Measurements from ENCODE around the gene ELP4. TPM values are rescaled to one million over a fixed set of nuclear protein-coding genes. Genes with fewer than 3 reads are reported as not detected.

ELP4 gene
- total RNA-seq, 1 experiment from 2014 or later: 15.2 TPM

DNA sequence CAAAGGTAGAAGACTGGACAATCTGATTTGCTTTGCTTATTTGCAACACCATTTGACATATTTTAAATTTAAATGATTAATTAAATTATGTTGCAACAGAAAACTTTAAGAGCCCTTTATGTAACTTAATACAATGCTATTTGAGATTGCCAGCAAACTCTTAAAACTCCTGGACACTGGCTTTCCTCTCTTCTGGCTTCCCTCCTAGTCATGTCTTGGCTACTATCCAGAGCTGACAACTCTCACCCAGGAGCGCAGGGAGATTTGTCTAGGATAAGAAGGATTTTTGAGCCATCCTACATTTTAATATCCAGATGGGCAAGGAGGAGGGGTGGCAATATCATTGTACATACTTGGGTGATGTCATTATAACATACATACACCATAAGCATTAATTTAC, 134.3 kb downstream of the ELP4 start:
- TF ChIP-seq CTCF (conservative IDR thresholded peaks at IDR 0.05): no peak
- no peaks in the 10 kb centered on the region for H3K9me3 Mint-ChIP-seq
- WGBS (ENCODE audit: extremely low coverage, insufficient read length, low lambda C conversion rate): no CpG with 5 or more reads among the region's 1 CpG
- H2BK5ac ChIP-seq (ENCODE audit: insufficient read length, low read length): no peak overlapping the region
- H3K79me1 ChIP-seq (ENCODE audit: insufficient read depth, low read depth, low read length, poor library complexity, severe bottlenecking): no peaks in the 10 kb centered on the region
- no peaks in the 10 kb centered on the region for H4K20me1 ChIP-seq (ENCODE audit: control insufficient read depth, insufficient read depth, insufficient read length)
- H3K4ac ChIP-seq (ENCODE audit: low read depth, low read length): no peak overlapping the region
- no peak overlapping the region for H4K8ac ChIP-seq (replicated peaks; ENCODE audit: insufficient read length, low read depth, low read length)
- no peaks in the 10 kb centered on the region for H3K36me3 Mint-ChIP-seq (ENCODE audit: insufficient read depth in 1 of 3, low read depth in 3 of 3)
- no peaks in the 10 kb centered on the region for H3K23me2 ChIP-seq (ENCODE audit: insufficient read length, low read depth, low read length, poor library complexity, severe bottlenecking)
- H3K4me3 Mint-ChIP-seq: no peak overlapping the region
- H3K27me3 Mint-ChIP-seq (ENCODE audit: low read depth): no peaks in the 10 kb centered on the region
- no peak overlapping the region for H2BK120ac ChIP-seq (ENCODE audit: low read depth, low read length, poor library complexity, severe bottlenecking)
- no peak overlapping the region for H3K56ac ChIP-seq (ENCODE audit: insufficient read length, low read depth, low read length)
- H3K23ac ChIP-seq (ENCODE audit: insufficient read length, low read depth, low read length): no peak overlapping the region
- no peak overlapping the region for H4K5ac ChIP-seq (ENCODE audit: insufficient read length, low read depth, low read length)
- no peaks in the 10 kb centered on the region for H3K4me1 ChIP-seq (ENCODE audit: insufficient read depth, low read length)
- no peak overlapping the region for H2BK12ac ChIP-seq (ENCODE audit: insufficient read length, low read depth, low read length)
- H3T11ph ChIP-seq (ENCODE audit: low read length): no peak overlapping the region
- no peaks in the 10 kb centered on the region for H3K9me3 ChIP-seq (ENCODE audit: control insufficient read depth, low read depth, low read length)
- no peaks in the 10 kb centered on the region for H3K27me3 ChIP-seq (ENCODE audit: insufficient read depth, low read length)
- no peaks in the 10 kb centered on the region; a peak in 1 of 4 replicates for H3K4me1 Mint-ChIP-seq
- H2BK20ac ChIP-seq (ENCODE audit: low read depth, low read length, poor library complexity, severe bottlenecking): no peak overlapping the region
- no peak overlapping the region for H2BK15ac ChIP-seq (ENCODE audit: low read depth, low read length)
- H3K14ac ChIP-seq (ENCODE audit: insufficient read depth, low read length): no peak overlapping the region
- H3K27ac ChIP-seq (ENCODE audit: insufficient read length, low read depth, low read length): no peak overlapping the region
- no peak for DNase-seq
- no peak overlapping the region for H3K9ac ChIP-seq (ENCODE audit: extremely low read depth, insufficient read length, low read length)
- no peak overlapping the region for H4K91ac ChIP-seq (ENCODE audit: insufficient read length, low read depth, low read length)
- no peak overlapping the region for H3K27ac Mint-ChIP-seq
- no peak overlapping the region for H2AK5ac ChIP-seq (ENCODE audit: insufficient read length, low read length)
- no peaks in the 10 kb centered on the region for H3K79me2 ChIP-seq (ENCODE audit: insufficient read depth, low read length)
- no peak overlapping the region for H2AFZ ChIP-seq (ENCODE audit: low read length)
- no peak overlapping the region for H3K4me2 ChIP-seq (ENCODE audit: insufficient read depth, insufficient read length, low read length)
- no peak overlapping the region for H3K18ac ChIP-seq (ENCODE audit: insufficient read length, low read depth, low read length)

Data from H9 (cell line).